Activated T-cell treated with anti-CD3 and anti-CD28 coated beads for 4 hours (primary cell): ENCODE results near the gene CUTC.

Experiments
- DNase-seq: peaks from one replicate; pipeline ENCODE4 v3.0.0-alpha.2; 2020

Gene CUTC

DNA sequence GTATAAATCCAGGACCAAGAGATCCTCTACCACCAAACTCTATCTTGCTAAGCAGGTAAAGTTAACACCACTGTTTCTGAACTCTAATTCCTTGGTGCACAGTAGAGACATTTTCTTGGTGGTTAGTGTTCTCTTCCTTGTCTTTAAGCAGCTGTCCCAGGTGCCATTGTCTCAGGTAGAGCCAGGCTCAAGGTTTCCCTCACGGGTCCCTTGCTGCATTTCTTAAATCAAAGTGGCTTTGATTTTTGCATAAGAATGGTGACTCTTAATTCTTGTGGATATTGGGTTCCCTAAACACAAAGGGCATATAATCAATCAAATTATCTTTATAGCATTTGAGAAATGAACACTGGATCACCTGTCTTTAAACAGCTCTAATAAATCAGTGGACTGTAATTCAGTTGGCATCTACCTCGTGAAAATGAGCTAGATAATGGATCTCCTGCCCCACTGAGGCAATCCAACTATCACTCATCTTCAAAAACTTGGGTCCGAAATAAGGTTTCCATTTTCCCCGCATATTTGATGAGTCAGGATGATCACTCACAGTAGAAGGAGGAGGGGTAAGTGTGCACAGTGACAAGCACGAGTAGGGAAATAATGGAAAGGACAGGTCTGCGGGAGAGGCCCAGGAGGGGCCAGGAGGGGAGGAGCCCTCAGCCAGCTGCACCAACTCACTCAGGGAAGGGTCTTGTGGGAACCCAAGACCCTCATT, 52.9 kb downstream of the CUTC start:
- DNase-seq: no peak

DNA sequence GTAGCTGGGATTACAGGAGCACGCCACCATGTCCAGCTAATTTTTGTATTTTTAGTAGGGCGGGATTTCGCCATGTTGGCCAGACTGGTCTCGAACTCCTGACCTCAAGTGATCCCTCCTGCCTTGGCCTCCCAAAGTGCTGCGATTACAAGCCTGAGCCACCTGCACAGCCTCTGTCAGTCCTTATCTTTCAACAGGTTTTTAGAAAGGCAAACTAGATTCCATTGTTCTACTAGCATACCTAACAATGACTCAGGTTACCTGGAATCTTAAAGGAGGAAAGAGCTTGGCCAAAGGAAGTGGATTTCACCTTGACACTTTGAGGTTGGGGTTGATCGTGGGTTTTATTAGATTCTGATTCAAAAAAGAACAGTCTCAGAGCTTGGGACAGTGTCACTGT, 53.6 kb downstream of the CUTC start:
- DNase-seq: no peak

DNA sequence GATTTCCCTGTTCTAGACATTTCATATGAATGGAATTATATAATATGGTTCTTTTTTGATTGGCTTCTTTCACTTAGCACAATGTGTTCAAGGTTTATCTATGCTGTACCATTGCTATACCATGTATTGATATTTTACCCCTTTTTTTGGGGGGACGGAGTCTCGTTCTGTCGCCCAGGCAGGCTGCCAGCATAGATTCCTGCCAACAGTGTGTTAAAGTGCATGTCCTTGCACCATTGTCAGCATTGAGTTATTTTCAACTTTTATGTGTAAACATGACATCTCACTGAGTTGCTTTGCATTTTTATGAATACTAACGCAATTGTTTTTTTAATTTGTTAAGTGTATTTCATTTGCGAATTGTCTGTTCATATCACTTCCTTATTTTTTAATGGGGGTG, 55.3 kb downstream of the CUTC start:
- DNase-seq: no peak

DNA sequence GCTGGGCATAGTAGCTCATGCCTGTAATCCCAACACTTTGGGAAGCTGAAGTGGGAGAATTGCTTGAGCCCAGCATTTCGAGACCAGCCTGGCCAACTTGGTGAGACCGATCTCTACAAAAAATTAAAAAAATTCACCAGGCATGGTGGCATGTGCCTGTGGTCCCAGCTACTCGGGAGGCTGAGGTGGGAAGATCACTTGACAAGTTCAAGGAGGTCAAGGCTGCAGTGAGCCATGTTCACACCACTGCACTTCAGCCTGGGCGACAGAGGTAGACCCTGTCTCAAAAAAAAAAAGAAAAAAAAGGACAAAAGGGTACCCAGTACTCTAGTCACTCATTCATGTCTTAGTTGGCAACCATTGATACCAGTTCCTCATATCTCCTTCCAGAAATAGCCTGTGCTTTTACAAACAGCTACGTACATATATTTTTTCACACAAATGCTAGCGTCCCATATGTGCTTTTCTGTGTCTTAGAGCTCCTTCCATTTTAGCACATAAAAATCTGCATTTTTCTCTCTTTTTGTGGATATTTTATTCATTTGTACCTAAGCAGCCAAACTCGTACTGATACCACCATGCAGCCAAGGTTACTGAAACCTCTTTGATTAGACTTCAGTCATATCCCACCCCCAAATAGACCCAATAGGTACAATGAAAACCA, 55.9 kb downstream of the CUTC start:
- no peak for DNase-seq

DNA sequence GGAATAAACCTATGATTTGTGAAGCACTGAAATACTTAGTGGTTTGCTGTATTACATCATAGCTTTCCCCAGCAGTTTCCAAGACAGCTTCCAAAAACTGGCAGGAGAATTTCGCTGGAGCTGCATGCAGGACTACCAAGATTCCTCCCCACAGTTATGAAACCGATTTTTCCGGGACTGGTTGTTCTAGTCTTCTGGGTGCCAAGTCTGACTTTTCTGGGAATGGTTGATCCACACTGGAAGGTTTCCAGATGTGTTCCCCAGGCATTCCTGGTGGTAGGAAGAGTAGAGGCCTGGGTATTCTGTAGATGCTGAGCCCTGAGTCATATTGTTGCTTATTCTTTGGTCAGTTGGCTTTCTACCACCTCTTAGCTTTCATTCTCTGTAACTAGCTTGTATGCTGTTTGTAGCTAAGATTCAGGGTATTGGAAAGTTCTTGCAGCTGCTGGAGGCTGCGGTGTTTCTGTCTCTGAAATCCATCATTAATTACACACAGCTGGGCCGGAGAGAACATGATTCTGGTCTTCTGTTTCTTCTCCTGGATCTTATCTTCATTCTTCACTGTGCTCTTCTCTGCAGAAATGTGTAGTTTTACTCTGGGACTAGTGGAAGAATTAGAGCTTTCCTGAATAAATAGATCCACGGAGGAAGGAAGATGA, 56.7 kb downstream of the CUTC start:
- no peak for DNase-seq

DNA sequence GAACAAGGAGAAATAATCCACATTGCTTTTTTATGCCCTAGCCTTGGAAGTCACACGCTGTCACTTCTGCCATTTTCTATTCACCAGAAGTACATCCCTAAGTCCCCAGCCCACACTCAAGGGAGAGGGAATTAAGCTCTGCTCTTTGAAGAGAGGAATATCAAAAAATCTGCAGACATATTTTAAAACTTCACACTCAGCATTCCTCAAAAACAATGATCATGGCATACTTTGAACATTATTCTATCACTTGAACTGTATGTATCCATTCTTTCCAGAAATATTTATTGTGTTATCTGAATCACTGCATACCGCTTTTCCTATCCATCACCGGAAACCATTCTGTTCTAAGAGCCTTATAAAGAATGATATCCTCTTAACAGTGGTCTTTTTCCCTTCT, 59.8 kb downstream of the CUTC start:
- DNase-seq: no peak

DNA sequence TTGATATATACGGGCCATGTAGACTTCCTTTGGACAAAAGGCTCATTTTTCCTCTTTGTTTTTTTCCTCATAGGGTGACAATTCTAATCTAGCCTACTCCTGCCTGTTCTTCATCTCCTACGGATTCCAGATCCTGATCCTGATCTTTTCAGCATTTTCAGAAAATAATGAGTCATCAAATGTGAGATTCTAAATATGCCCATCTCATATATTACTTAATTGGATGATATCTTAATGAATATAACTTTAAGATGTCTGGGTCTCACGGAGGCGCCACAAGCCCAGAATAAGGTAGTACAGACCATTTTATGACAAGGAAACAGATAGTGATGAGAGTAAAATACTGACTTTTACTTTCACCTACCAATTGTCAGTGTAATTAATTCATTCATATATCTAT, 61.8 kb downstream of the CUTC start:
- no peak for DNase-seq

DNA sequence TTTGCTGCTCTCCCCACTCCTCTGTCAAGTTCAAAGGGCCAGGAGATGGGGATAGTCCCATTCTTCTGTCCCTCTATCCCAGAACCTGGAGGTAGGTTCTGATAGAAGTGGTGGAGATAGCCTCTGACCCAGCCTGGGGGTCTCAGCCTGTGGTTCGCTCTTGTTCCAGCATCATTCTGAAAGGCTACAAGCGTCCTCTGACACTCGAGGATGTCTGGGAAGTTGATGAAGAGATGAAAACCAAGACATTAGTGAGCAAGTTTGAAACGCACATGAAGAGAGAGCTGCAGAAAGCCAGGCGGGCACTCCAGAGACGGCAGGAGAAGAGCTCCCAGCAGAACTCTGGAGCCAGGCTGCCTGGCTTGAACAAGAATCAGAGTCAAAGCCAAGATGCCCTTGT, 64.9 kb downstream of the CUTC start:
- DNase-seq: no peak

DNA sequence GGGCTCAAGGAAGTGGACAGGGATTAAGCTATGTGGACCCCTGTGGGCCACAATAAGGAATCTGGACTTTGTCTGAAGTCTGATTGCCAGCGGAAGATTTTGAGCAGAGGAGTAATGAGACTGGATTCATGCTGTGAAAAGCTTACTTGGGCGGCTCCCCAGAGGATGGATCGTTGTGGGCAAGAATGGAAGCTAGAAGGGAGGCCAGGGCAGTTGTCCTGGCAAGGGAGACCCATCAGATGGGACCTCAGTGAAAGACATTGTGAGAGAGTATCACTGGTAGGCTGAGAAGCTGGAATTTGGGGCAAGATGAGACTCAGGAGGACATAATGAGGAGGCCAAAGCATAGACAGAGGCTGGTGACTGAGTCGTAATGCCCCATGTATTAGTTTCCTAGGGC, 66.0 kb downstream of the CUTC start:
- no peak for DNase-seq

DNA sequence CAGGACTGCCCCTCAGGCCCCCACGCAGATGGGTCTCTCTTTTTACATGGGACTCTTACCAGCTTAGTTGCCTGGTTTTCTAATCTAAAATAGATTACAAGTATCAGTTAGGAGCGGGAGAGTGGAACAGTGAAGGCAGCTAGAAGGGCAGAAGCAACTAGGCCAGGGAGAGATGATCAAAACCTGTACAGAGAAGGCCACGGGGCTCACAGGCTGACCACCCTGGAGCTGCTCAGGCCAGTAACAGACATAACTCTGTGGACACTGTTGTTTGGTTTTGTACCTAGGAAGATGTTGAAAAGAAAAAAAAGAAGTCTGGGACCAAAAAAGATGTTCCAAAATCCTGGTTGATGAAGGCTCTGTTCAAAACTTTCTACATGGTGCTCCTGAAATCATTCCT, 66.9 kb downstream of the CUTC start:
- no peak for DNase-seq

DNA sequence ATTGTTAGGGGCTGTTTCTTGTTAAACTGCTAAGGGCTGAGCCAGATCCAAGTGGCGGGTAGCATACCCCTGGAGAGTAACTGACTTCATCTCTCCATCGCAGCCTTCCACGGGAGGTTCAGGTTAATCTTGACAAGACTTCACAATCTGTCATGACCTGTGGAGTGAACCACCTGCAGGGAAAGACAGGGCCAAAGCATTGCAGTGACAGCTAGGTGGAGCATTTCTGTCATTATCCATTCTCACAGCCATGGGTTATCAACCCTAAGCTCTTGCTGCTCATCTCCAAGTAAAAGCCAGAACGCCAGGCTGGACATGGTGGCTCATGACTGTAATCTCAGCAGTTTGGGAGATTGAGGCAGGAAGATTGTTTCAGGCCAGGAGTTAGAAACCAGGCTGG, 67.6 kb downstream of the CUTC start:
- no peak for DNase-seq

DNA sequence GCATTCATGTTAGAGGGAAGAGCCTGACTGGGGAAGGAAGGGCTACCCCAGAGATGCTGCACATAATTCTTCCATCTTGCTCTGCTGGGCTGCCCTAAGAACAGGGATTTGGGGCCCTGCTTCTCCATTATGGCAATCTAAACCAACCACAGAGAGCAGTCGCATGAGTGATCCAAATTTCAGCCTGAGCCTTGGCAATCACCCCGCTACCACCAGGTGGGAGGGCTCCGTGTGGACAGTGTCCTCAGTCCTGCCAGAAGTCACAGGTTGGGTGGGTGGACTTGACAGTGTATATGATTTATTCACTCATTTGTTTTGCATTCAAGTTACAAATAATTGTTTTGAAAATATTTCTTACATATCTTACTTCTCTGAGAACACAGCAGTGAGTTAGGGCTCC, 72.4 kb downstream of the CUTC start:
- no peak for DNase-seq

DNA sequence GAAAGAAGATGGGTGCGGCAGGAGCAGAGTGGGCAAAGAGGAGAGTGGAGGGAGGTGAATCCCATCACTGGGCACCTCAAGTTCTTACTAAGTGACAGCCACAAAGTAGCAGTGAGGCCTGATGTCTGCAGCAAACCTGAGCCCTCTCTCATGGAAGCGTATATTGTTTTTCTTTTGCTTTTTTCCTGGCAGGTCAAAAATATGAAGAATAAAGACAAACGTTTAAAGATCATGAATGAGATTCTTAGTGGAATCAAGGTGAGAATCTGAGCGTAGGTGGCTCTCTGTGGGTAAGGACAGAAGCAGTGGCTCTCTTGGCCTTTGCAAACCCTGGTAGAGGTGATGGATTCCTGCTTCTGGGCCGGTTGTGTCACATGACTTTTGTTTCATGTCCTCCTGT, 73.2 kb downstream of the CUTC start:
- DNase-seq: no peak
